Trophoblast cell (in vitro differentiated cells and primary cell): ENCODE measurements around the gene RBFOX1.

Experiments used
- DNase-seq, 2 donors: peaks; one replicate each; pipeline ENCODE4 v3.0.0-alpha.2; 2016
- H2AFZ ChIP-seq: 2 replicates; pipeline ENCODE4 v1.6.1; 2013; ENCODE audit warnings: low read length, moderate library complexity, mild to moderate bottlenecking; ENCODE audit not compliant: insufficient read depth, poor library complexity
- H2AK5ac ChIP-seq: 2 replicates; pipeline ENCODE4 v1.6.1; 2013; ENCODE audit warnings: mild to moderate bottlenecking, low read length
- H2BK120ac ChIP-seq: 2 replicates; pipeline ENCODE4 v1.6.1; 2013; ENCODE audit warnings: low read length, mild to moderate bottlenecking, moderate library complexity; ENCODE audit not compliant: insufficient read depth, poor library complexity
- H2BK12ac ChIP-seq: 2 replicates; pipeline ENCODE4 v1.6.1; 2013; ENCODE audit warnings: mild to moderate bottlenecking, low read length, moderate library complexity
- H2BK5ac ChIP-seq: 2 replicates; pipeline ENCODE4 v1.6.1; 2013; ENCODE audit warnings: low read length, low read depth, moderate library complexity, mild to moderate bottlenecking; ENCODE audit not compliant: poor library complexity
- H3K14ac ChIP-seq: 2 replicates; pipeline ENCODE4 v1.6.1; 2013; ENCODE audit warnings: mild to moderate bottlenecking, low read length
- H3K18ac ChIP-seq: 2 replicates; pipeline ENCODE4 v1.6.1; 2013; ENCODE audit warnings: mild to moderate bottlenecking, low read length
- H3K23ac ChIP-seq: 2 replicates; pipeline ENCODE4 v1.6.1; 2013; ENCODE audit warnings: low read length
- H3K27ac ChIP-seq: 2 replicates; pipeline ENCODE4 v1.5.1; 2013; ENCODE audit warnings: low read depth, mild to moderate bottlenecking, inconsistent platforms, low read length, moderate library complexity
- H3K27me3 ChIP-seq: 2 replicates; pipeline ENCODE4 v1.6.1; 2013; ENCODE audit warnings: inconsistent platforms, mild to moderate bottlenecking, low read length, moderate library complexity; ENCODE audit not compliant: insufficient read depth
- H3K36me3 ChIP-seq, 2 experiments: 1 replicate in 1 of 2; 2 replicates in 1 of 2; pipeline ENCODE4 v1.6.1; 2013; ENCODE audit warnings: low read length in 2 of 2, mild to moderate bottlenecking in 2 of 2, moderate library complexity in 1 of 2; ENCODE audit not compliant: insufficient read depth in 2 of 2, control insufficient read depth in 1 of 2
- H3K4ac ChIP-seq: 2 replicates; pipeline ENCODE4 v1.6.1; 2013; ENCODE audit warnings: low read depth, mild to moderate bottlenecking, low read length, moderate library complexity
- H3K4me1 ChIP-seq, 2 experiments: 1 replicate in 1 of 2; 2 replicates in 1 of 2; pipeline ENCODE4 v1.6.1; 2013; ENCODE audit warnings: low read length in 2 of 2, mild to moderate bottlenecking in 2 of 2, moderate library complexity in 1 of 2; ENCODE audit not compliant: insufficient read depth in 2 of 2, control insufficient read depth in 1 of 2
- H3K4me2 ChIP-seq: 2 replicates; pipeline ENCODE4 v1.6.1; 2013; ENCODE audit warnings: inconsistent platforms, mild to moderate bottlenecking, low read length, moderate library complexity
- H3K4me3 ChIP-seq: 2 replicates; pipeline ENCODE4 v1.5.1; 2013; ENCODE audit warnings: mild to moderate bottlenecking, low read depth, low read length, inconsistent platforms
- H3K79me1 ChIP-seq: one replicate; pipeline ENCODE4 v1.6.1; 2013; ENCODE audit warnings: low read length
- H3K79me2 ChIP-seq: 2 replicates; pipeline ENCODE4 v1.6.1; 2013; ENCODE audit warnings: low read length, mild to moderate bottlenecking; ENCODE audit not compliant: control insufficient read depth, insufficient read depth, poor library complexity
- H3K9ac ChIP-seq: 2 replicates; pipeline ENCODE4 v1.6.1; 2013; ENCODE audit warnings: mild to moderate bottlenecking, low read length
- H3K9me3 ChIP-seq: 2 replicates; pipeline ENCODE4 v1.6.1; 2013; ENCODE audit warnings: low read depth, mild to moderate bottlenecking, control low read depth, inconsistent platforms, low read length; ENCODE audit not compliant: insufficient read depth
- H4K12ac ChIP-seq: 2 replicates; pipeline ENCODE4 v1.6.1; 2013; ENCODE audit warnings: low read depth, mild to moderate bottlenecking, low read length, moderate library complexity
- H4K8ac ChIP-seq: 2 replicates; pipeline ENCODE4 v1.6.1; 2013; ENCODE audit warnings: low read depth, mild to moderate bottlenecking, low read length, moderate library complexity
- H4K91ac ChIP-seq: one replicate; pipeline ENCODE4 v1.6.1; 2013; ENCODE audit warnings: low read depth, mild to moderate bottlenecking, low read length, moderate library complexity
- WGBS: extraction: QIAGEN DNeasy Blood & Tissue Kit; methylation state at CpG from one replicate; pipeline ENCODE4 v1.1.7; 2013; ENCODE audit warnings: missing lambda C conversion rate; ENCODE audit not compliant: insufficient read length, insufficient coverage; ENCODE audit errors: extremely low coverage; 5-methylcytosine and 5-hydroxymethylcytosine counted together

RBFOX1 gene

GRCh38 chr16:7380911-7381310 lies 48.3 kb downstream of the RBFOX1 start:
- no peak for DNase-seq
- H4K91ac ChIP-seq = no peak overlapping the region
- WGBS = no CpG with 5 or more reads among the region's 3 CpGs

GRCh38 chr16:7381671-7382070 lies 49.0 kb downstream of the RBFOX1 start:
- Histone ChIP-seq H3K4me3 (no peak overlapping the region), H3K4me1 (no peaks in the 10 kb centered on the region), H4K91ac (no peak overlapping the region), H3K9me3 (no peaks in the 10 kb centered on the region), H4K12ac (no peak overlapping the region), H2BK120ac (no peak overlapping the region), H2BK5ac (no peak overlapping the region), H2AK5ac (no peak overlapping the region), H3K14ac (no peak overlapping the region), H3K9ac (no peak overlapping the region), H3K23ac (no peak overlapping the region), H3K4me2 (no peak overlapping the region), H2BK12ac (no peak overlapping the region), H3K18ac (no peak overlapping the region), H3K79me2 (no peaks in the 10 kb centered on the region), H3K36me3 (no peaks in the 10 kb centered on the region), H2AFZ (no peak overlapping the region), H3K4ac (no peak overlapping the region), H3K27ac (no peak overlapping the region), H3K27me3 (no peaks in the 10 kb centered on the region), H3K79me1 (no peaks in the 10 kb centered on the region), H4K8ac (no peak overlapping the region)
- no peak for DNase-seq
- WGBS = no CpG with 5 or more reads among the region's 6 CpGs

More at GRCh38 chr16:7380911-7381310, 48.3 kb downstream of the RBFOX1 start:
- no peak overlapping the region for H3K27ac ChIP-seq
- H3K4me1 ChIP-seq = no peaks in the 10 kb centered on the region
- H3K4ac ChIP-seq = no peak overlapping the region
- no peaks in the 10 kb centered on the region for H3K79me2 ChIP-seq
- H3K4me3 ChIP-seq = no peak overlapping the region
- H3K27me3 ChIP-seq = no peaks in the 10 kb centered on the region
- H4K12ac ChIP-seq = no peak overlapping the region
- no peak overlapping the region for H2AK5ac ChIP-seq
- H3K9ac ChIP-seq = no peak overlapping the region
- no peaks in the 10 kb centered on the region for H3K9me3 ChIP-seq
- no peak overlapping the region for H3K23ac ChIP-seq
- H3K36me3 ChIP-seq = no peaks in the 10 kb centered on the region
- H2AFZ ChIP-seq = no peak overlapping the region
- no peak overlapping the region for H3K14ac ChIP-seq
- no peaks in the 10 kb centered on the region for H3K79me1 ChIP-seq
- no peak overlapping the region for H3K18ac ChIP-seq
- no peak overlapping the region for H2BK5ac ChIP-seq
- H3K4me2 ChIP-seq = no peak overlapping the region
- H2BK12ac ChIP-seq = no peak overlapping the region
- no peak overlapping the region for H2BK120ac ChIP-seq
- no peak overlapping the region for H4K8ac ChIP-seq

- H2BK5ac ChIP-seq = no peak overlapping the region
- DNase-seq = no peak
- no peak overlapping the region for H2AK5ac ChIP-seq
- no peak overlapping the region for H4K91ac ChIP-seq
- no peak overlapping the region for H4K8ac ChIP-seq
- no peaks in the 10 kb centered on the region for H3K79me2 ChIP-seq
- H3K4me2 ChIP-seq = no peak overlapping the region
- no peaks in the 10 kb centered on the region for H3K9me3 ChIP-seq
- H2BK12ac ChIP-seq = no peak overlapping the region
- no peaks in the 10 kb centered on the region for H3K36me3 ChIP-seq
- no peak overlapping the region for H4K12ac ChIP-seq
- H3K14ac ChIP-seq = no peak overlapping the region
- no peak overlapping the region for H3K4ac ChIP-seq
- H3K23ac ChIP-seq = no peak overlapping the region
- H3K9ac ChIP-seq = no peak overlapping the region
- H3K4me3 ChIP-seq = no peak overlapping the region
- no peak overlapping the region for H3K18ac ChIP-seq
- no peaks in the 10 kb centered on the region for H3K79me1 ChIP-seq
- no peak overlapping the region for H2AFZ ChIP-seq
- H3K27me3 ChIP-seq = no peaks in the 10 kb centered on the region
- H3K27ac ChIP-seq = no peak overlapping the region
- no peak overlapping the region for H2BK120ac ChIP-seq
- H3K4me1 ChIP-seq = no peaks in the 10 kb centered on the region
- WGBS = no CpG with 5 or more reads among the region's 6 CpGs
These were observed 49.9 kb downstream of the RBFOX1 start for GRCh38 chr16:7382521-7382920.

- H2AFZ ChIP-seq = no peak overlapping the region
- H3K9me3 ChIP-seq = peaks cover 3% of the 10 kb centered on the region
- H2AK5ac ChIP-seq = no peak overlapping the region
- H2BK120ac ChIP-seq = no peak overlapping the region
- no peak overlapping the region for H3K18ac ChIP-seq
- no CpG with 5 or more reads among the region's 5 CpGs for WGBS
- no peaks in the 10 kb centered on the region for H3K79me2 ChIP-seq
- H4K12ac ChIP-seq = no peak overlapping the region
- H3K4ac ChIP-seq = no peak overlapping the region
- no peak overlapping the region for H3K4me3 ChIP-seq
- H4K8ac ChIP-seq = no peak overlapping the region
- H3K36me3 ChIP-seq = no peaks in the 10 kb centered on the region
- no peak for DNase-seq
- no peak overlapping the region for H3K14ac ChIP-seq
- no peak overlapping the region for H3K23ac ChIP-seq
- no peak overlapping the region for H2BK5ac ChIP-seq
- no peaks in the 10 kb centered on the region for H3K79me1 ChIP-seq
- no peak overlapping the region for H3K4me2 ChIP-seq
- H3K27ac ChIP-seq = no peak overlapping the region
- H3K27me3 ChIP-seq = no peaks in the 10 kb centered on the region
- H3K9ac ChIP-seq = no peak overlapping the region
- no peaks in the 10 kb centered on the region for H3K4me1 ChIP-seq
- no peak overlapping the region for H4K91ac ChIP-seq
- no peak overlapping the region for H2BK12ac ChIP-seq
These were observed 58.3 kb downstream of the RBFOX1 start for GRCh38 chr16:7390974-7391373.
